GM20431 (cell line): Measurements from ENCODE around the gene MRPS23.
"Not testable (repeated sequence)": the region's sequence is repeated elsewhere in the genome, so short reads cannot be mapped to it uniquely, and the experiment has no call there.

Experiments
- in situ Hi-C: fragments of 300-500 bp; cut with MseI, MboI; formaldehyde crosslinking; loops from one replicate; pipeline ENCODE4 v1.15.0; 2020; ENCODE audit warnings: low sequenced_read_pairs; ENCODE audit not compliant: unreplicated experiment

The MRPS23 gene

DNA sequence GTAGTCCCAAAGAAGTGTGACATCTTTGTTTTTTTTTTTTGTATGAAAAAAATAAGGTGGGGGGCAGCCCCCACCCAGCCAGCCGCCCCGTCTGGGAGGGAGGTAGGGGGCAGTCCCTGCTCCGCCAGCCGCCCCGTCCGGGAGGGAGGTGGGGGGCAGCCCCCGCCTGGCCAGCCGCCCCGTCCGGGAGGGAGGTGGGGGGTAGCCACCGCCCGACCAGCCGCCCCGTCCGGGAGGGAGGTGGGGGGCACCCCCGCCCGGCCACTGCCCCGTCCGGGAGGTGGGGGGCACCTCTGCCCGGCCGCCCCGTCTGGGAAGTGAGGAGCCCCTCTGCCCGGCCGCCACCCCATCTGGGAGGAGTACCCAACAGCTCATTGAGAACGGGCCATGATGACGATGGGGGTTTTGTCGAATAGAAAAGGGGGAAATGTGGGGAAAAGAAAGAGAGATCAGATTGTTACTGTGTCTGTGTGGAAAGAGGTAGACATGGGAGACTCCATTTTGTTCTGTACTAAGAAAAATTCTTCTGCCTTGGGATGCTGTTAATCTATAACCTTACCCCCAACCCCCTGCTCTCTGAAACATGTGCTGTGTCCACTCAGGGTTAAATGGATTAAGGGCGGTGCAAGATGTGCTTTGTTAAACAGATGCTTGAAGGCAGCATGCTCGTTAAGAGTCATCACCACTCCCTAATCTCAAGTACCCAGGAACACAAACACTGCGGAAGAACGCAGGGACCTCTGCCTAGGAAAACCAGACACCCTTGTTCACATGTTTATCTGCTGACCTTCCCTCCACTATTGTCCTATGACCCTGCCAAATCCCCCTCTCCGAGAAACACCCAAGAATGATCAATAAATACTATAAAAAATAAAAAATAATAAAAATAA lies 3.5 kb downstream of the MRPS23 start:
- in situ Hi-C loops = not testable (repeated sequence)

DNA sequence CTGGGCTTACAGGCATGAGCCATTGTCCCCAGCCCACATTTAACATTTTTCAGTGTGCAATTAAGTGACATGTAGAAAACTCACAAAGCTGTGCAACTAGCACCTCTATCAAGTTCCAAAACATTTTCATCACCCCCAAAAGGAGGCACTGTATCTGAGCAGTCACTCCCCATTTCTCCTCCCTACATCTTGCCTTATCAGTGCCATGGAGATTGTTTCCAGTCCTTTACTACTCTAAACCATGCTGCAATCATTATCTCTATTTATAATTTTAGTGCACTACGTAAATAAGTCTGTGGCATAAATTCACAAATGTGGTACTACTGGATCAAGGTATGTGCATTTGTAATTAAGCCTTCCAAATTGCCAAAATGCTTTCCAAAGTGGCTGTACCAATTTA lies 7.6 kb downstream of the MRPS23 start:
- in situ Hi-C loops = no loop called here

DNA sequence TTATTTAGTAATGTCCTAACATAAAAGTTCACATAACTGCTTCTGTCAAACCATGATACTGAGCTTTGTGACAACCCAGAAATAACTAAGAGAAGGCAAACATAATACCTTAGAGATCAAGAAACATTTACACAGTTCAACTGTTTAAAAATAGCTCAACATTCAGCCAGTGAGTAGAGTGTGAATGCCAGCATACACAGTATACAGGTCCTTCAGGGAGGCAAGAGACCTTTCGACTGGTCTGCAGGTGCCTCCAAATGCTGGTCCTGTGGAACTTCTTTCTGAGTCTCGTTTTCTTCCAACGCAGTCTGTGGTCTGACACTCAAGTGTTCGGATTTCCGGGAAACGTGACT lies 10.3 kb downstream of the MRPS23 start:
- in situ Hi-C loops = no loop called here

DNA sequence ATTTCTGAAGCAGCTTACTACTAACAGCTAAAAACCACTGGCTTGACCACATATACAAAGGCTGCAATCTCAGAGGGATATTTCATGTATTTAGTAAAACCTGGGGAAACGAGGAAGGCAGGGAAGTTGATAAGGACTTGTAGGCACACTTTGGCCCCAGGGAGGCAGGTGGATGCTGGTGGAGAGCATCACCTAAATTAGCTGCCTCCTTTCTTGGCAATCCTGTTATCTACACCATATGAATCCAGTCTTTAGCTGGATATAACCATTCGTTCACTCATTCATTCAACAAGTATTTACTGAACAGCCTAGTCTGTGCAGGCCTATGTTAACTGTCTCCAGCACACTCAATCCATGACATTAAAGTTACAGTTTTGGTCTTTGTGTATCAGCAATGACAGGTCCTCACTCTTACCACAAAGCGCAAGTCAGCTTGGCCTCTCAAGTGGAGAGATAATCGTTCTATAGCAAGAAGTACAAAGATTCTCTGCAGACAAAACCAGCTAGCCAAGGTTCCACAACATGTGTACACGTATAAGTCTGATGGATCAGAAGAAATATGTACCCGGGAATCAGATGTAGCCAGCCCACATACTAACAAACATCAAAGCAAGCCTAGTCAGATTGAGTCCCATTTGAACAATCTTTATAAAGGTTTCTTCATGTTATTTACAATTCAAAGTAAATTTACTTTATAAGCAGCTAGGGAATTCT lies 10.8 kb downstream of the MRPS23 start:
- in situ Hi-C loops = no loop called here

DNA sequence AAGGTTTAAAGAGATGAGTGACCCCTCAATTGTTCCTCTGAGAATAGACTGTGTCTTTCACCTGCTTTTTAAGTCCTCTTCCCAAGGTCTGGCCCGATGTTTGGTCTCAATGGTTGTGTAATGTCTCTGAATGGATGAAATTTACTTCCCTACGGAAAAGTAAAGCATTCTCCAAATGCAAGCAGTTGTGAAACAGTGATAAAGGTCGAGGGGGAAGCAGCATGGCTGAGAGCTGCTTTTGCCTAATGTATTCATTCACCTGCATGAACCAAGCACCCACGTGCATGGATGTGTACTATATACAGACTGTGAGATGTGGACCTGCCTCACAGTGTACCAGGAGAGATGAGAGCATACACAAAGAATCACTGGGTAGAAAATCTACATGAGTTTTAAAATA lies 11.4 kb downstream of the MRPS23 start:
- in situ Hi-C loops = no loop called here

DNA sequence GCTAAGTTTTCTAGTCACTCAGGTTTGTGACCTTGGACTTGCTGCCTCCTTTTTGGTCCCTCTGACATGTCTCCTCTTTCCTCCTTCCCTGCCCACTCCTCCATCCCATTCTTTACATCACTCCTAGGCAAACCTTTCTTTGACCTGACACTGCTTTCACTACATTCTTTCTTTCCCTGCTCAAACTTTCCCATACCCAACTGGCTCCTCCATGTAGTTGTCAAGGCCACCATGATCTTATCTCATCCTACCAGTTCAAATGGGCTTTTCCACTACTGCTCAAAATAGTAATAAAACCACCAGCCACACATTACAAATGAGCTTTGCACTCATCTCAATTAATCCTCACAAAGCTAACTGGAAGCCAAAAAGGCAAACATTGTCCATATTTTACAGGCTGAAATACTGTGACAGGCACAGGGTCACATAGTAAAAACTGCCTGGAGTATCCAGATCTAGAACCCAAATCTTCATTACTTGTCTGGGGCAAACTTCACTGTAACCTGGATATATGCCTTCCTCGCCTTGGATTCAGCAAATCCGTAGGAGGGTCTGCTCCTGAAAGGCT lies 14.4 kb downstream of the MRPS23 start:
- in situ Hi-C loops = no loop called here

DNA sequence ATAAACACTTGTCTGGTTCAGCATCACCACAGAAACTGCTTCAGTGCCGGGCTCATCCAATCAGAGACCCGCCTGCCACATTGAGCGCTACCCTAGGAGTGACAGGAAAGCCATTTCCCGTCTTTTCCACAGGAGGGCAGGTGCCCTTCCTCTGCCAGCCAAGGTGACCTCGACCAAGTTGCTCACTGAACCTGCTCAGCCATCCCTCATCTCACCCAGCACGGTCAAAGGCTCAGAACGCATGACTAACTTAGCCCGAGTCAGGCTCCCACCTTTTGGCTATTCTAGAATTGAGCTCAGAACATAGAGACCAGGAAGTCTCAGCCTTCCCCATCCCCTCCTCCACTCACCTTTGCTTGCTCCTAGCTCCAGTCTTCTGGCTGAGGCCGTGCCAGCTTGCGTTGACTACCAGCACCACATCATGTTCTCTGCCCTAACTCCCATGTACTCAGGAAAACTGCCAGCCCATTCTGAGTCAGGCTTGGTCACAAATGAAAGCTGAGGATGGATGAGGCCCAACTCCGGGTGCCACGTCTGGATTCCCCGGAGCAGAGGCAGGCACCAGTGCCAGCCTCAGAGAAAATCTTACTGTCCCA lies 15.6 kb downstream of the MRPS23 start:
- in situ Hi-C loops = no loop called here

DNA sequence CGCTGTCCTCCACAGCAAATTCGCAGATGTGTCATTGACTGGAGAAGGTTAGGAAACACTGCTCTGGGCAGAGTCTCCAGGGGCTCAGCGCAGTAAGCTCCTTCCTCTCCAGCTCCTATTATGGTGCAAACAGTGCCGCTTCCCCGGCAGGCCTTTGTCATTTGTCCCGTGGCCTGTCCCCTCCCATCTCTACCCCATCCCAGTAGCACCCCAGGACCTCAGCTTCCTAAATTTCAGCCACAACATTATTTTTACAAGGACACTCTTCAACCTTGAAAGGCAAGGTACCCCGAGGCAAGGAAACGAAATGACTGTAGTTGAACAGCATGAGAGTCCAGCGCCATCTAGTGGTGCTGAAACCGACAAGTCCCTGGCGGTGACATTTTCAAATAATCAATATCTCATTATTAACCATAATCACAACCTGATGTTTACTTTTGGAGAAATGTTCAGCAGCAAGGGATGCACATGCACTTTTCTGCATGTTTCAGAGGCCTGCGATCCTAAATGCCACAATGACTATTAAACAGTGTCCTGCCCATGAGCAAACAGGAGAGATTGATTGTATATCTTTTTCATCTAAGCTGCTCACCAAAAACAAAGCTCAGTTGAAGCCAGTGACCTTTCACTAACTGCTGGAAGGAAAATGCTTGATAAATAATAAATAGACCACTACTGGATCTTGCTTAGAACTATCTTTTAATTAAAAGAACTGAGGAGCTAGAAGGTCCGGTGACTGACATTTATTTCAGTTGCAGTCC lies 16.5 kb downstream of the MRPS23 start:
- in situ Hi-C loops = no loop called here

DNA sequence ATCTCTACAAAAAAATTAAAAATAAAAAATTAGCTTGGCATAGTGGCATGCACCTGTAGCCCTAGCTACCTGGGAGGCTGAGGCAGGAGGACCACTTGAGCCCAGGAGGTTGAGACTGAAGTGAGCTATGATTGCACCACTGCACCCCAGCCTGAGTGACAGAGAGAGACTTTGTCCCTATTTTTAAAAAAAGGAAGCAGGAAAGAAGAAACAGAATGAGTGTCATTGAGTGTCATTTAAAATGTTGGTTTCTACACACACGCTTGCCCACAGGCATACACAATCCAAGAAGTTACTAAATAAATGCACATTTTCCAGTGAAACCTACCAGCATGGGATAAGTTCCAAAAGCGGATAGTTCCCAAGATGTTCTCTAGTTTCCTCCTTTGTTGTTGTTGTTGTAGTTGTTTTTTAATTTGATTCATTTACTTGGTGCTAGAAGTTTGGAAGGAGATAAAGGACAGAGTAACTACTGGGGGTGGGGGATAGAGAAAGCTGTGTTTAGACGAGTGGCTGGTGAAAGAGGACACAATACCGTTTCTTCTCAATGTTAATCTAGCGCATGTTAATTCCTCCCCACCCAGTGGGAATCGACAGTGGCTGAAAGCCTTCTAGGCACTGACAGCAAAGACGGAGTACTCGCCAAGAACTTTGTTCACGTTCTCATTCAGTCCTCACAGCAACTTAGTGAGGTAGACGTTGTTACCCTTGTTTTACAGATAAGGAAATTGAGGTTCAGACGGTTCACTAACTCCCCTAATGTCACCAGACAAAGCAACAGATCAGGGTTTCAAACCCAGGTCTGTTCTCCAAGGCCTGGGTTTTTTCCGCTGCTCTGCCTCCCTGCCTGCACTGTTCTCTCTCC lies 17.3 kb downstream of the MRPS23 start:
- in situ Hi-C loops = no loop called here

DNA sequence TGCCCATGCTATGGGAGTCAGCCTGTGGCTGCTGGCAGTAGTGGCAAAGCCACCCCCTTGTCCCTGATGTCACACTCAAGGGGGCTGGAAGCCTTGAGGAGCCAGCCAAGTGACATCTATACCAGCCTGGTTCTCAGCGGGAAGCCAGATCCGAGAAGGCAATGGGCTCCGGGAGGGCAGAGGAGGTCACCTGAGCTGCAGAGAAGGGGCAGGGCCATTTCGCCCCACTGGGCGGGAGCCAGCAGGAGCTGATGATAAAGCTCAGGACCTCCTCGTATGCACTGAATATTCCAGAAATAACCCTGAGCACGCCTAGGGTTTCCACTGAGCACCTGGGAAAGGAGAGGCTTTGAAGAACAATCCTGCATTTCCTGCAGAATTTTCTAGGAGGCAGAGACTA lies 19.0 kb downstream of the MRPS23 start:
- in situ Hi-C loops = no loop called here

DNA sequence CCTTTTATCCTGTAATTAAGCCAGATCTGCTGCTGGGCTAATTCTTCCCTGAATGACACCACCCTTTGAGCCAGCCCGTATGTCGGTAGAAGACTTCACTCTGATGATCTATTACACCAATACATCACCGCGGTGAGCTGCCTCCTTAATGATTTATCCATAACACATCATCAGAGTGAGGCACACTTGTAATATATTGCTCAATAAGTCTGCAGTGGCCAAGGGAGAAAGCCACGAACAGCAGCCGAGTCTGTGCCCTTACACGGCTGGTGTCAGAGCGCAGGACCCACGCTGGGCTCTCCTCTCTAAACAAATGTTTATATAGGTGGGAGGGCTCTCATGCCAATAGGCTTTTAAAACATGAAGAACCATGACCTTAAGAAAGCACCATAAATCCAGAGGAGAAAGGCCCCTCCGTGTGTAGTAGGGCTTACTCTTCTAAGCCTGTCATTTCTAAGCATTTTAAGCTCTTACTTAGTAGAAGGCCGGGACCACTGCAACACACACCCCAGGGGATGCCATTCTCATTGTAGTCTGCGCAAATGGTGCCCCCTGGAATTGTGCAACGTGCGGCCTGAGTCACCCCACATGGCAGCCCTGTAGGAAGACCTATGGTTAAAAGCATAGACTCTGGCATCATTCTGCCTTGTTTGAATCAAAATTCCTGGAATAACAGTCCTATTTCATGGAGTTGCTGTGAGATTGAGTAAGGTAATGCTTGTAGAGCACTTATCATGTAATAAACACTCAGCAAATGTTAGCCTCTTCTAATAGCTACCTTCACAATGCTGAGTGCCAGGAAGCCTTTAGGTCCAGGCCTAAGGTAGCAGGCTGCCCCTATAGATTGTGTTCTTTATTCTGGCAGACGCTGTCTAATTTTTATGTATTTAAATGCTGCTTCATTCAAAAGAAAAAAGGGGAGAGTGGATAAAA lies 26.1 kb downstream of the MRPS23 start:
- in situ Hi-C loops = no loop called here

DNA sequence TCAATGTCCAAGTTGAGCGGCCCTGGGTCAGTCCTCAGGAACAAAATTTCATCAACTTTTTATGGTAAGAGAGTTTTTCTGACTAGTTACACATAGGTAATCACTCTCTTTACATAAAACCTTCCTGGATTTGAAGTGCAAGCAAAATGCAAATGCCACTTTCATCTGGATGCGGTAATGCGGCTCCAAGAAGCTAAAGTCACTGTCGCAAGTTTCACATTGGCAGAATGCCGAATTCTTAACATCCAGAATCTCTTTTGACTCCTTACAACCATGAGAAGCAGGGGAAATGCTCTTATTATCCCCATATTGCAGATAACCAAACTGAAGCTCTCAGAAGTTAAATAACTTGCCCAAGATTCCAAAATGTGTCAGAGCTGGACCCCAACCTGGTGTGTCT lies 30.0 kb downstream of the MRPS23 start:
- in situ Hi-C loops = no loop called here

DNA sequence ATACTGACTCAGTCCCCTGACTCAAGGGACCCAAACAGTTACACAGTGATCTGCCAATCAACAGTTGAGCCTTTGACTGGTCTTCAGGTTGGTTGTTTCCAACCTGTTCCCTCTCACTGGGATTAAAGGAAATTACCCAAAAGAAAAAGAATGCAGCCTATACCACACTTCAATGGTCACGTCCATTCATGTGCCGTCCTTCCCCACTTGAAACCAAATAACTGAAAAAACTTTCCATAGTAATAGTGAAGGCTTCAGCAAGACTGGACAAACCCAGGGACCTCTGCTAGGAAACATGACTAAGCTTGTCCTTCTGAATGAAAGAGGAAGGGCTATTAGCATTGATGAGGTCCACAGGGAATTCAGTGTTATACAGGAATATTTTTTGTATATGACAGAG lies 30.6 kb downstream of the MRPS23 start:
- in situ Hi-C loops = no loop called here

DNA sequence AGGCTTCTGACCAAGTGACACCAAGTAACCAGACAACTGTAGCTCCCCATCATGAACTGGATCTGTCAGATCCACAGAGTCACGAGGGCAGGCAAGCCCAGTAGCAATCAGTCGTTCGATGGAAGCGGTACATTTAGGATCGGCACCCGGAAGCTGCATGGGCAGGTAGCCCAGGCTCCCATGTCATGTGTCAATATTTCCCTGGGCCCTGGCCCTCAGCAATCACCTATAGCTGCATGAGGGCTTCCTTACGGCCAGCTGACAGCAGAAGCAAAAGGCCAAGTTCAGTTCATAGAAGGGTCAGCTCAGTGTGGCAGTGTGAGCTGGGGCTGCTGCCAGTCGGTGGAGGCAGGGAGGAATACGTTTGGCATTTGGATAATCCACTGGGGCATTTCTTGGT lies 31.8 kb downstream of the MRPS23 start:
- in situ Hi-C loops = no loop called here

DNA sequence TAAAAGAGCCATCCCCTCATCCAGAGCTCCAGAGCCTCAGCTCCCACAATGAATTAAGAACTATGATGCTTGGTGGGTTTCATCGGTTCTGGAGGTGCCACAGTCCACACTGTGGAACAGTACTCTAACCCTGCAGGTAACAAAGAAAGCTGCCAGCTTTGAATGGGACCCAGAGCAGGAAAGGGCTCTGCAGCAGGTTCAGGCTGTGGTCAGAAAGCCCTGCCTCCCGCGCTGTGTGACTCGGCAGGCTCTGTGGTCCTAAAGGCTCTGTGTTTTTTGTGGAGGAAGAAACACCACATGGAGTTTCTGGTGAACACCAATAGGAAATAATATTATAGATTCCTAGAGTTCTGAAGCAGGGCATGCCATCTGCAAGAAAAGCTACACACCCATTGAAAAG lies 32.5 kb downstream of the MRPS23 start:
- in situ Hi-C loops = no loop called here

DNA sequence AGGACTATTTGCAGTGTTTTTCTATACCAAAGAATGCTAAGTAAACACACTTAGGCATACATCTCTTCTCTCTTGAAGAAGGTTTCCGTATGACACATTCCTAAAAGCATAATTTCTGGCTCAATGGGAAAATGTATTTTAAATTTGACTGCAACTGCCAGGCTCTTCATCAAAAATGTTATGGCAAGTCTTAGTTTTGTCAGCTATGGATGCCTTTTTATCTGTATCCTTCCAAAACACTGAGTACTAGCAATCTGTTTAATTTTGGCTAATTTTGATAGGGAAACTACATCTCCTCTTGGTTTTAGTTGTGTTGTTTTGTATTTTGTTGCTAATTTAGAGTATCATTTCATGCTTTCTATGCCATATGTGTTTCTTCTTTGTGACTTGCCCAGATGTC lies 35.4 kb downstream of the MRPS23 start:
- in situ Hi-C loops = no loop called here

DNA sequence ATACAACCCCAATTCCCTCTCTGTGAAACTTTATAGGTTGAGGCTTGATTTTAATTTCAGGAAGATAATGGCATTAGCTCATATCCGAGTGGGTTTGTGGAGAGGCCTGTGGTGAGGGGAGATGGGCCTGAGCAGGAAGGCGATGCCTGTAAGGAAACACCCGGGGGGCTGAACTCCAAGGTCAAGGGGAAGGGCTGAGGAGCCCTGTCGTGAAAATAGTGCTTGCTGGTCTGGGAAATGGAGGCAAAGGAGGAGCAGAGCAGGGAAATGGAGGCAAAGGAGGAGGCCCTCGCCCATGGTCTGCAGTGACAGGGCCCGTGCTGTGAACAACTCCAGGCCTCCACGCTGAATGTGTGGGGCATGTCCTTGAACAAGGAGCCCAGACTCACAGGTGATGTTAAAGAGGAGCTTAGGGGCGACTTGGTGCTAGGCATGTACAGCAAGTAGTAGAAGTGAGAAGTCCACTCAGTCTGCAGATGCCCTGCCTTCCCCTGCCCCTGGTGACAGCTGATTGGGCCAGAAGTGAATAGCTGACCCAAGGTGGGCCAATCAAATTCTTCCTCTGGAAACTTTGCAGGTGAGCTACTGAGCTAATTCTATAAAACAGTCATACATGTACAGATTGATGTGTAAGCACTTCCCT lies 38.1 kb downstream of the MRPS23 start:
- in situ Hi-C loops = no loop called here
